HG02610 (cell line): Measurements from ENCODE around the gene ART1.

ENCODE experiments used
- ATAC-seq: cut with Tn5 transposase; IDR thresholded peaks from one replicate; pipeline ENCODE4 v1.9.1; 2021; ENCODE audit warnings: mild to moderate bottlenecking, moderate library complexity; ENCODE audit not compliant: unreplicated experiment

ART1 gene

GRCh38 chr11:3664032-3664630 lies 19.2 kb downstream of the ART1 start:
- ATAC-seq, result no peak

GRCh38 chr11:3665336-3666022 lies 20.6 kb downstream of the ART1 start:
- no peak for ATAC-seq

- no peak for ATAC-seq
Observed at GRCh38 chr11:3666023-3666530, 21.1 kb downstream of the ART1 start.

- ATAC-seq, result no peak
Observed at GRCh38 chr11:3667149-3668035, 22.5 kb downstream of the ART1 start.

- no peak for ATAC-seq
Observed at GRCh38 chr11:3669128-3669527, 24.2 kb downstream of the ART1 start.

GRCh38 chr11:3669742-3670183 lies 24.8 kb downstream of the ART1 start:
- ATAC-seq, result no peak

- no peak for ATAC-seq
Observed at GRCh38 chr11:3671334-3672254, 26.7 kb downstream of the ART1 start, which contains the start of gene CHRNA10. TSS of gene CHRNA10 (minus strand) at chr11:3671384. CDS start at chr11:3671312, 72 bp downstream.

- ATAC-seq, result no peak
Observed at GRCh38 chr11:3674189-3674588, 29.3 kb downstream of the ART1 start.

GRCh38 chr11:3675971-3676370 lies 31.0 kb downstream of the ART1 start:
- no peak for ATAC-seq

GRCh38 chr11:3679077-3679476 lies 34.1 kb downstream of the ART1 start:
- no peak for ATAC-seq

- ATAC-seq, result no peak
Observed at GRCh38 chr11:3683039-3683438, 38.1 kb downstream of the ART1 start.

GRCh38 chr11:3684129-3684818 lies 39.3 kb downstream of the ART1 start:
- ATAC-seq, result no peak

GRCh38 chr11:3684819-3685172 lies 39.9 kb downstream of the ART1 start:
- ATAC-seq, result no peak

- ATAC-seq, result no peak
Observed at GRCh38 chr11:3685923-3686322, 41.0 kb downstream of the ART1 start.

GRCh38 chr11:3686751-3687150 lies 41.8 kb downstream of the ART1 start:
- ATAC-seq, result no peak

GRCh38 chr11:3700410-3700809 lies 55.5 kb downstream of the ART1 start:
- no peak for ATAC-seq

GRCh38 chr11:3700910-3701309 lies 56.0 kb downstream of the ART1 start:
- ATAC-seq, result no peak

GRCh38 chr11:3703383-3703782 lies 58.5 kb downstream of the ART1 start:
- no peak for ATAC-seq

GRCh38 chr11:3707176-3707575 lies 62.2 kb downstream of the ART1 start:
- no peak for ATAC-seq

- no peak for ATAC-seq
Observed at GRCh38 chr11:3709977-3710376, 65.0 kb downstream of the ART1 start.
